Left kidney (tissue), 2 donors: Measurements from ENCODE around the gene GRIK5. TPM values are rescaled to one million over a fixed set of nuclear protein-coding genes. Genes with fewer than 3 reads are reported as not detected.
"Not testable (repeated sequence)": the region's sequence is repeated elsewhere in the genome, so short reads cannot be mapped to it uniquely, and the experiment has no call there.

Source experiments
- DNase-seq: peaks from one replicate; pipeline ENCODE4 v3.0.0-alpha.2; 2013
- polyA plus RNA-seq: library from polyadenylated mRNA; unstranded; fragments of 120-200 nt; gene quantifications from one replicate; pipeline ENCODE4 v1.2.1, GENCODE V29; 2013; ENCODE audit not compliant: insufficient read length

Gene GRIK5
- polyA plus RNA-seq, 1 donor: 26.3 TPM

DNA sequence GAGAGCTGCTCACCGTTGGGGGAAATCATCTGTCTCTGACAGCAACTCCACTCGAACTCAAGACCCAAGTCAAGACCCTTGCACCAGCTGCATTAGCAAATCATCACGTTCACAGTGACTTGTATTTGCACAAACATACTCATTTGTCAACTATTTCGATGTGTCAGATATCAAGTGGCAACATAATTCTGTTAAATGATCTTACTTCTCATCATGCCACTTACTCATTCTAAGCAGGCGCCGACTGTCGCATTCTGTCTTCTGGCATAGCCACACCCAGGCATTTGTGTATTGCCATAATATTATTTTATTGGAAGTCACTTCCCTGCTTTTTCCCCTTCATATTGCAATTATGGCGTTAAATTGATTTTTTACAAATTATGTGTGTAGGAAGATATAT is 53.0 kb downstream of the GRIK5 start:
- DNase-seq: no peak

- not testable (repeated sequence) for DNase-seq
These were observed 57.3 kb downstream of the GRIK5 start for GRCh38 chr19:42012747-42013146.

DNA sequence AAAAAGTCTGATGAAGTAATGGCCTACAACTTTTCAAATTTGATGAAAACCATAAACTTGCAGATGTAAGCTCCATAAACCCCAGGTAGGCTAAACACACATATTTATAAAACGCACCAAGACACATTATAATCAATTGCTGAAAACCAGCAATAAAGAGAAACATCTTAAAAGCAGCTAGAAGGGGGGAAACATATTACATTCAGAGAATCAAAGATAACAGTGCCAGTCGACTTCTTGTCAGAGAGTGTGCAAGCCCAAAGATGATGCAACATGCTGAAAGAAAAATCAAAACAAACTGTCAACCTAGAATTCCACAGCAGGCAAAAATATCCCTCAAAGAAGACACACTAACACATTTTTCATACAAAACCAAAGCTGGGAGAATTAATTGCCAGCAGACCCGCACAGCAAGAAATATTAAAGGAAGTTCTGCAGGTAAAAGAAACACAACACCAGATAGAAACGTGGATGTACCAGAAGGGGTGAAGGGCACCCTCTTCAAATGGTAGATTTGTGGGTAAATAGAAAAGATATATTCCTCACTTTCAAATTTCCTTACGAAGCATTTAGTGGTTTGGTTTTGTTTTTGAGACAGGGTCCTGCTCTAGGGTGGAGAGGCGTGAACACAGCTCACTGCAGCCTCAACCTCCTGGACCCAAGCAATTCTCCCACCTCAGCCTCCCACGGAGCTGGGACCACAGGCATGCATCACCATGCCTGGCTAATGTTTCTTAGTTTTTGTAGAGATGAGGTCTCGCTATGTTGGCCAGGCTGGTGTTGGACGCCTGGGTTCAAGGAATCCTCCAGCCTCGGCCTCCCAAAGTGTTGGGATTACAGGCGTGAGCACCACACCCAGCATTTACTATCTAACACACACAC is 59.5 kb downstream of the GRIK5 start:
- no peak for DNase-seq

DNA sequence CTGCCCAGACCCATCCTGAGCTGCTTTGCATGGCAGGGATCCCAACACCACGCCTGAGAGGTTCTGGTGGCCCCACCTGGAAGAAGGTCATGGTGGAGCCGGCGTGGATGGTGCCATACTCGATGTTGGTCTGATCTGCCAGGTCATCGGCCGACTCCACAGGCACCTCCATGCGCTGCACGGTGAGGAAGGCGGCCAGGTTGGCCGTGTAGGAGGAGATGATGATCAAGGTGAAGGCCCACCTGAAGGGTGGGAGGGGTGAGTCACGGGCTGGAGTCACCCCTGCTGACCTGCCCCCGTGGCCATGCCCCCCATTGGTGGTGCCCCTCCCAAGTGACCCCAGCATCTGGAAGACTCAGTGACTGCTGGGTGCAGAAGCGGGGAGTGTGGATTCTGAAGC is 63.4 kb downstream of the GRIK5 start:
- DNase-seq: no peak

DNA sequence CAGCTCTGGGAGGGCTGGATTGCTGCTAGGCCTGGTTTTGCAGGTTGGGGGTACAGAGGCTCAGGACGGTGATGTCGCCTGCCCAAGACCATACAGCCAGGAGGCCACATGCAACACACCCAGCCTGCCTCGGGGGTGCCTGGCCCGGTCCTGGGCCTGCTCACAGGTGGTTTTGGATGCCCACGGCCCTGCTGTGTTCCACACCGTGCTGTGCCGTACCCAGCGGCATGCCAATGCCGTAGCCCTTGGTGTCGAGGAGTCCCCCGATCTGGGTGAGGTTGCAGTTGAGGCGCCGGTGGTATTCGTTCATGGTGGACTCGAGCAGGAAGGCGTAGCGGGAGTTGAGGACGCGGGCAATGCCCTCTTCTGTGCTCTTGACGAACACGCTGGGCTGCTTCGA is 64.5 kb downstream of the GRIK5 start:
- DNase-seq: no peak

DNA sequence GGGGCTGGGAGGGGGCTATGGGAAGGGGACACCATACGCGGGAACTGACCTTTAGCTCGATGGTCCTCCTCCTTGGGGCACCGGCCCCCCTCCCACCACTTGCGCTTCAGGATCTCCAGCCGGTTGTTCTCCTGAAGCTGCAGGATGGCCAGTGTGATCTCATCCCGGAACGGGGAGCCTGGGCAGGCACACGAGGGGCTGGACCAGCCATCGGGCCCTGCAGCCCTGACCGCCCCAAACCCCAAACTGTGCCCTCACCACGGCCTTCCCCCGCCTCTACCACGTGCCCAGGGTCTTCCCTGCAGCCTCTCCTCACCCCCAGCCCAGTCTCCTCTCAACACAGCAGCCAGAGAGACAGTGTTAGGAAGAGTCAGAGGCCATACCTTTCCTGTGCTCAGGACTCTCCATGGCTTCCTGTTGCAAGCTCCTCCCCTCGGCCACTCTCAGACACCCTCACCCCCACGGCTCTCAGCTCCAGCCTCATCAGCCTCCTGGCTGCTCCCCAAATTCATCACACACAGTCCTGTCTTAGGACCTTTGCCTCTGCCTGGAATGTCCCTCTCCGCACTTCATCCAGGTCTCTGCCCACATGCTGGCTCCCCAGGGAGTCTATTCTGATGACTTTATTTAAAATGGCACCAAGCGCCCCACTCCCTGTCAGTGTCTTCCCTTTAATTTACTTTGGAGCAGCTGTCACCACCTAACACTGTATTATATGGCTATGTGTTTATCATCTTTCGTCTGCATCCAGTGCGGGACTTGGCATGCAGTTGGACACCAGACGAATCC is 66.3 kb downstream of the GRIK5 start:
- no peak for DNase-seq

DNA sequence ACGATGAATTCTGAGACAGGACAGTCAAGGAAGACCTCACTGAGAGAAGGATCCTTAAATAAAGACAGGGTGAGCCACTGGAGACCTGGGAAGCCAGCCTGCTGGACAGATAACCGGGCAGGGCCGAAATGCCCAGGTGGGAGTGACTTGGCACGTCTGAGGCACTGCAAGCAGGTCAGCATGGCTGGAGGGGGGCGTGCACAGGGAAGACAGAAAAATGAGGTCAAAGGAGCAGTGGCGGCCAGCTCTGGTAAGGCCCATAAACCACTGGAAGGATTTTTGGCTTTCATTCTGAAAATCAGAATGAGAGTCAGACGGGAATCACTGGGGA is 70.2 kb downstream of the GRIK5 start:
- no peak for DNase-seq

GRCh38 chr19:41999071-41999877 is 70.7 kb downstream of the GRIK5 start:
- no peak for DNase-seq

- no peak for DNase-seq
These were observed 71.6 kb downstream of the GRIK5 start for GRCh38 chr19:41998246-41999020.

DNA sequence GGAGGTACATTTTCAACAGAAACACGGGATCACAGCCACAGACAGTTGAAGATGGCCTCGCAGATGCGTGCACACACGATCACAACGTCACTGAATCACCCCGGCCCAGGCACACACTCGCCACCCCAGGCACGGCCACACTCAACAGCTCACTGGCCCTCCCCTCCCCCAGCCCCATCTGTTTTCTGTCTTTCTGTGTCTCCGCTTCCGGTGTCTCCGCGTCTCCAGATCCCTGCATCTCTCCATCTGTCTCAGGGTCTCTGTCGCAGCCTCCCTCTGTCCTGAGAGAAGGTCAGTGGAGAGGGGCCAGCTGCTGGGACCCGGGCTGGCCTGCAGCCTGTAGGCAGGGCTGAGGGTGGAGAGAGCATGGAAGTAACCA is 72.2 kb downstream of the GRIK5 start:
- no peak for DNase-seq

DNA sequence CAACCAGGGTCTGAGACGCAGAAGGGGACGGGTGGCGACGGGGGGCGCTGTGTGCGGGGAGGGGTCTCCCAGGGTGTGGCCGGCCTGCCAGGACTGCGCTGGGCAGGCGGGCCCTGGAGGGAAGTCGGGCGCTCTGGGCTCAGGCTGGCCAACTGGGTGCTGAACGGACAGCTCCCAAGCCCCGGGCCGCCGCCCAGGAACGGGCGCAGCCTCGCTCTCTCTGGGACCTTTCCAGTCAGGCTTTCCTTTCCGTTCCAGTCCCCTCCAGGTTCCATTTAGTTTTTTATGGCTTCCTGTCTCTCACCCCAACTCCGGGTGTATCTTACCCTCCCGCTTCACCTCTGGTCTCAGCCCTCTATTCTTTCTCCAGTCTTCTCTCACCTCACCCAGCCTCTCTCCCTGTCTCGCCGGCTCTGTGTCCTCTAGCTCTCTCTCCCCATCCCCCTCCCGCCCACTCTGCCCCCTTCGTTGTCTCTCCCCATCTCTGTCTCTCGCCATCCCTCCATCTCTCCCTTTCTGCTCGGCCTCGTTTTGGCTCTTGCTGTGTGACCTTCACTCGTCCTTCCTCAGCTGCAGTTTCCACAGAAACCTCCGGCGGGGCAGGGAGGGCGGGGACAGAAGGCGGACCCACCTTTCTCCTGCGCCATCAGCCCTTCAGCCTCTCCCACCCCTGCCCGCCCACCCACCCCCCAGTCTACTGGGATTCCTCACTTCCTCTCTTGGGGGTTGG is 72.7 kb downstream of the GRIK5 start:
- DNase-seq: peak; percentile 45

GRCh38 chr19:41995959-41996797 is 73.8 kb downstream of the GRIK5 start:
- DNase-seq: no peak

GRCh38 chr19:41994994-41995958 is 74.7 kb downstream of the GRIK5 start:
- DNase-seq: no peak

GRCh38 chr19:41994521-41994971 is 75.5 kb downstream of the GRIK5 start:
- no peak for DNase-seq

DNA sequence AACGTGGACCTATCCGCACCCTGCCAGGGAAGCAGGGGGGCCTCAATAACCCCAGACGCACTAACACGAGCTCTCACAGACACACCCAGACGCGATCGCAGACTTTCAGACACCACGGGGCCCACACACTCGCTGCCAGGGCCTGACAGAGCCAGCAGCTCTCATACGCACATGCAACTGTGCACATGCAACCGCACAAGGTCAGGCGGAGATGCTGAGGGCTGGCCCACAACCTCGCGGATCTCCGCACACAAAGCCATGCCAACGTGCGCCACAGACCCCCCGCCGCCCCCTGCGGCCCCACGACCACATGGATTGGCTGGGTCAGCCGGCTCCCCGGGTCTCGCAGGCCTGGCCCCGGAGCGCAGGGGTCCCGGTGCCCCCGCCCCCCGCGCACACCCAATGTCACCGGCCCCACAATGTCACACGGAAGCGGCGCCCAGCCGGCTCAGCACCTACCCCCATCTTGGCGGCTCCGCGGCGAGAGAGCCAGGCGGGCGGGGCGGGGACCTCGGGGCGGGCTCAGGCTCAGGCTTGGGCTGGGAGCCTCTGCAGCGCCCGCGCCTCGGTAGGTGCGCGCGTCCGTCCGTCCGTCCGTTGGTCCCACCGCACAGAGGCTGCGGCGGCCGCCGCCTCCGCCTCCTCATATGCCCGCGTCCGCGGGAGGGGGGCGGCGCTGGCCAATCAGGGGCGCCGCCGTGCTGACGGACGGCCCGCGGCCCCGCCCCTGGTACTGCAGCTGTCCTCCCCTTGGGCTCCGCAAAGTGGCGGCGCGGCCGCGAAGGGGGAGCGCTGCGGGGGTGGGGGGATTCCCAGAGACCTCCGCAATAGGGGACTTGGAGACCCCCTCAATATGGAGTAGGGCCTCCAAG is 76.2 kb downstream of the GRIK5 start, which contains the start of gene ATP1A3:
TSS of gene ATP1A3 (minus strand) at position 619 of the 872 bp plus-strand sequence. CDS start at position 465, 154 bp downstream.
- DNase-seq: no peak

DNA sequence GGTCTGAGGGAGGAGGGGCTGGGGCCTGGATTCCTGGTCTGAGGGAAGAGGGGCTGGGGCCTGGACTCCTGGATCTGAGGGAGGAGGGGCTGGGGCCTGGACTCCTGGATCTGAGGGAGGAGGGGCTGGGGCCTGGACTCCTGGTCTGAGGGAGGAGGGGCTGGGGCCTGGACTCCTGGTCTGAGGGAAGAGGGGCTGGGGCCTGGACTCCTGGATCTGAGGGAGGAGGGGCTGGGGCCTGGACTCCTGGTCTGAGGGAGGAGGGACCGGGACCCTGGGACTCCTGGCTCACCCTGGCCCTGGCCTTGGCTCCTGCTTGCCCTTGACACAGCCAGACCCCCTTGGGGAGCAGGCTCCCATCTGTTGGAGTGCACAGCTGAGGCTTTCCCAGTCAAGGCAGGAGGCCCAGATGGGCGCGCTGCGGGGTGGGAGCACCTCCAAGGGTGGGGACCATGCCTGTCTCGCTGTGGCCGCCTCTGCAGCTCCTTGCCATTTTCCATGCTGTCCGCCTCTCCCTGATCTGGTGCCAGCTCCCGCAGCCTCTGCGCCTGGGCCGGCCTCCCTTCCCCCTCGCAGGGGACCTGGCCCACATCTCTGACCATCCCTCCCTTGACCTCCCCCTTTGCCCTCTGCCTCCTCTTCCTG is 78.0 kb downstream of the GRIK5 start:
- not testable (repeated sequence) for DNase-seq

DNA sequence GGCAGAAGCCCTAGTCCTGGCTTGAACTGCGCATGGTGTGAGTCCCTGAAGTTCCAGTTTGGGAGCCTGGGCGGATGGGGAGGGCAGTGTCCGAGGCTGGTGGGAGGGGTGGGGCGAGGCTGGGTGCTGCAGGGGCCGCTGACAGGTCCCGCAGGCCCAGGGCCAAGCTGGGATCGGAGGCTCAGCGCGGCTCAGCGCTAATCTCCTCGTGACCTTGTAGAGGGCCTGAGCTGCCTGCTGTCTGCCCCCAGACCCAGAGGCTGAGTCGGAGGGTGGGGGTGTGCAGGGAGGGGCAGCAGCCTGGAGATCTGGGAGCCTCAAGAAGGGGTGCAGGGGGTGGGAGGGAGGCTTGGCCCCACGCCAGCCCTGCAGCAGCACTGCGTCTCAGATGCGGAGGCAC is 79.0 kb downstream of the GRIK5 start:
- no peak for DNase-seq
